Stimulated activated CD8-positive, alpha-beta memory T cell treated with anti-CD3 and anti-CD28 coated beads, Interleukin-12 subunit alpha, Interleukin-12 subunit beta, amount 100 ng/mL, for 1 hour (primary cell): Measurements from ENCODE around the gene CX3CR1.

ENCODE experiments used
- DNase-seq: peaks from one replicate; pipeline ENCODE4 v3.0.0-alpha.2; 2020; ENCODE audit warnings: low read depth

CX3CR1 gene

DNA sequence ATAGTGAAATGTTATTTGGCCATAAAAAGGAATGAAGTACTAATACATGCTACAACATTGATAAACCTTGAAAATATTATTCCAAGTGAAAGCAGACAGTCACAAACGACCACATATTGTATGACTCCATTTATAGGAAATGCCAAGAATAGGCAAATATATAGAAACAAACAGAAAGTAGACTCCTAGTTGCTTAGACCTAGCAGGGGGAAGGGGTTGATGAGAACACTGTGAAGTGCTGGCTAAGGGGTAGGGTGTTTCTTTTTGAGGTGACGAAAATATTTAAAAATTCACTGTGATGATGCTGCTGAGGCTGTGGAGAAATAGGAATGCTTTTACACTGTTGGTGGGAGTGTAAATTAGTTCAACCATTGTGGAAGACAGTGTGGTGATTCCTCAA, 56.9 kb downstream of the CX3CR1 start:
- no peak for DNase-seq

DNA sequence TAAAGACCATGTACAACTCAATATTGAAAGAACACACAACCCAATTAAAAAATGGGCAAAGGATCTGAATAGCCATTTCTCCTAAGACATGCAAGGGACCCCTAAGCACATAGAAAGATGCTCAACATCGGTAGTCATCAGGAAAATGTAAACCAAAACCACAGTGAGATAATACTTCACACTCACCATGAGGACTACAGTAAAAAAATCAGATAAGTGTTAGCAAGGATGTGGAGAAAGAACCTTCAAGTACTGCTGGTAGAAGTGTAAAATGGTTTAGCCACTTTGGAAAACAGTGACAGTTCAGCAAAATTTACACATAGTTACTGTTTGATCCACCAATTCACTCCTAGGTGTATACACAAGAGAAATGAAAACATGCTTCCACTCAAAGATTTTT, 57.4 kb downstream of the CX3CR1 start:
- no peak for DNase-seq

DNA sequence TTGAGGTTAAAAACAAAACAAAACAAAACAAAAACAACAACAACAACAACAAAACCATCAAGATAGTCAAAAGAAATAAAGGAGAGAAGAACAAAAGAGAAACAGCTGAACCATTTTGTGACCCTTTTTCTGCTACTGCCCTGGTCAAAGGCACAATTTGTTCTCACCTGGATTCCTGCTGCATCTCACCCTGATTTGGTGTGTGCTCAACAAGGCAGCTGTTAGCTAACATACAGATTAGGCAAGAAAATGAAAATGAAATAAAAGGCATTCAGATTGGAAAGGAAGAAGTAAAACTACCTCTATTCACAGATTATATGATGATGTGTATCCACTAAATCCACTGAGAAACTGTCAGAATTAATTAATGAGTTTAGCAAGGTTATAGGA, 58.7 kb downstream of the CX3CR1 start:
- no peak for DNase-seq

DNA sequence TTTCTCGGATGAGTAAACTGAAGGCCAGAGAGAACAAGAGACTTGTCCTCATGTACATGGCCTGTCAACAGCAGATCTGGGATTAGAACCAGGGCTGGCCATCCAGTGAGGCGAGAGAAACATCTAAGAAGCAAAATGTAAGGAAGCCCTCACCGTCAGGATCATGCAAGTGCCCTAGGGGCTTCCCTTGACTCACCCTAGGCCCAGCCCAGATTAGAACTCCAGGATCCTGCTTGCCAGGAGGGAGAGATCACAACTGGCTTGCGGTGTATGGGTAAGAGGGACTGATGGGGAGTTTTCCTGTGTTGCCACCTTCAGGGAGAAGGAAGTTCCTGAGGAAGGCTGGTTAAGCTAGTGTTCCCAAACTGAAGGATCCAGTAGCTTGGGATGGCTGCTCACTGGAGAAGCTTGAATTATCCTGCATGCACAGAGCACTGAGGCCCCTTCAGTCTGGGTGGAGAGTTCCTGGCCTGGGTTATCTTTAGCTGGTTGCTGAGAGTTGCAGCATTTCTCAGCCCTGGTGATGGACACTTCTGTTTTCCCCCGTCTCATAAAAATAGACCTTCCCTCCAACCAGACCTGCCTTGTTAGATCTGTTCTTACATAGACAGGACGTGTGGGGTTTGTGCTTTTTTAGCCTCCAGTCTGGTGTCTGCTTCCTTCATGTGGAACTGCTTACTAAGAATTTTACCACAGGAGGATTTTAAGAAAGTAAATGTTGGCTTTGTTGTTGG, 59.3 kb downstream of the CX3CR1 start:
- DNase-seq = no peak

DNA sequence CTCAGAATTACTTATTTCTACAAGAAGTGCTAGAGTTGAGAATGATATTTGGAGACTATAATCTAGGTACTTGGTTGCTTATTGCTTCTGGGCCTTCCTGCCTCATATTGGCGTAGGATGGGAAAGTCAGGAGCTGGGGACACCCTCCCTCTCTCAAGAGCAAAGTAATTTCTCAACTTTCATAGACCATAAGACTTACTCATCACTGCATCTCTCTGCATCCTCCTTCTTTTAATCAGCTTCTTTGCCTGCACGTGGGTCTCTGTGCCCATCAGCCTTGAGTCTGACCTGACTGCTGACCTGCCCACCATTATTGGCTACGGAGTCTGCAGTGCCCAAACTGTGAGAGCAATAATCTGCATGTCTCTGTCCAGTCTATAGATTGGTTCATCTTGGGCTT, 60.1 kb downstream of the CX3CR1 start:
- DNase-seq = no peak

DNA sequence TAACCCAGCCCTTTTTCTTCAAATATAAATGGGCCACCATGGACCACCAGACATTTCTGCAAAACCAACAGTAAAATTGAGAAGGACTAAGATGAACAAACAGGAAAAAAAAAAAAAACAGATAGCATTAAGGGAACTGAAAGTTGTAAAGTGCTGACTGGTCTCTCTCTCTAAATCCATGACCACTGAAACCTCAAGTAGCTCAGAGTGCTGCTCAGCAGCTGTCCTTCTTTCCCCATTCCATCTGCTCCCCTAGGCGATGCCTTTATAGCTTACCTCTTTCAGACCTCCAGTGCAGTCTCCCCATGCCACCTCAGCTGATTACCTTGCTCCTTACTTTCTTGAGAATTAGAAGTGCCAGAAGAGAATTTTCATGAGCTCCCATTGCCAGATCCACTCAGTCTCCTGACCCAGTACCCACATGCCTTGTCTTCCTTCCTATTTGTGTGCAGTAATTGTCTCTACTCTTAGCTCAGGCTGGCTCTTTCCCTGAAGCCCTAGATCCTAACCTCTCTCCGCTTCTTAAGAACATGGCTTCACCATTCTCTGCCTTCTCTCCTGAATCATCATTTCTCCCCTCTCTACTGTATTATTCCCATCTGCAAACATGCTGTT, 63.6 kb downstream of the CX3CR1 start:
- no peak for DNase-seq

DNA sequence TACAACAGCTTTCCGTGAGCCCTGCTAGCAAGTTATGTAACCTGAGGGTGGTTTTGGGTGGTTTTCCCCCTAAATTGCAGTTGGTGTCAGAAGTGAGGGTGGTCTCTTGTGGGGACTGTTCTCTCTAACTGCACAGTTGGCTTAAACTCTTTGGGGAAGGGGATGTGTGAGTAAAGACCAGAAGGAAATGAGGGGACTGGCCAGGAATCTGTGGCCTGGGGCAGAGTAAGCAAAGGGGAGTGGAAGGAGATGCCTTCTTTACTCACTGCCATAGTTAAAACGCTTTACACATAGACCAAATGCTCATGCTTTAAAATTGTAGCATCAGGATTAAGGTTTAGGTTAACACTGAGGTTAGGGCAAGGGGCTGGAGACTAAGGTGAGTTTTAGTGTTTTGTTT, 66.2 kb downstream of the CX3CR1 start:
- DNase-seq = no peak
